Mucosa of stomach (tissue), 1 donor: Measurements from ENCODE around the gene NKX1-1.

Source experiments
- H3K27me3 ChIP-seq: one replicate; pipeline ENCODE4 v1.7.0; 2013; ENCODE audit warnings: mild to moderate bottlenecking, low read length; ENCODE audit not compliant: control insufficient read depth, insufficient read depth
- H3K36me3 ChIP-seq: one replicate; pipeline ENCODE4 v1.7.0; 2013; ENCODE audit warnings: low read length; ENCODE audit not compliant: control insufficient read depth, insufficient read depth
- H3K4me1 ChIP-seq: one replicate; pipeline ENCODE4 v1.7.0; 2013; ENCODE audit warnings: mild to moderate bottlenecking, low read length; ENCODE audit not compliant: control insufficient read depth, insufficient read depth
- H3K4me3 ChIP-seq: one replicate; pipeline ENCODE4 v1.7.0; 2013; ENCODE audit warnings: low read length
- H3K9ac ChIP-seq: one replicate; pipeline ENCODE4 v1.7.0; 2013; ENCODE audit warnings: mild to moderate bottlenecking, low read length, moderate library complexity
- H3K9me3 ChIP-seq: one replicate; pipeline ENCODE4 v1.7.0; 2013; ENCODE audit warnings: mild to moderate bottlenecking, low read length, moderate library complexity; ENCODE audit not compliant: control insufficient read depth
- donor health status: Pancreatic carcinoma.

The NKX1-1 gene

DNA sequence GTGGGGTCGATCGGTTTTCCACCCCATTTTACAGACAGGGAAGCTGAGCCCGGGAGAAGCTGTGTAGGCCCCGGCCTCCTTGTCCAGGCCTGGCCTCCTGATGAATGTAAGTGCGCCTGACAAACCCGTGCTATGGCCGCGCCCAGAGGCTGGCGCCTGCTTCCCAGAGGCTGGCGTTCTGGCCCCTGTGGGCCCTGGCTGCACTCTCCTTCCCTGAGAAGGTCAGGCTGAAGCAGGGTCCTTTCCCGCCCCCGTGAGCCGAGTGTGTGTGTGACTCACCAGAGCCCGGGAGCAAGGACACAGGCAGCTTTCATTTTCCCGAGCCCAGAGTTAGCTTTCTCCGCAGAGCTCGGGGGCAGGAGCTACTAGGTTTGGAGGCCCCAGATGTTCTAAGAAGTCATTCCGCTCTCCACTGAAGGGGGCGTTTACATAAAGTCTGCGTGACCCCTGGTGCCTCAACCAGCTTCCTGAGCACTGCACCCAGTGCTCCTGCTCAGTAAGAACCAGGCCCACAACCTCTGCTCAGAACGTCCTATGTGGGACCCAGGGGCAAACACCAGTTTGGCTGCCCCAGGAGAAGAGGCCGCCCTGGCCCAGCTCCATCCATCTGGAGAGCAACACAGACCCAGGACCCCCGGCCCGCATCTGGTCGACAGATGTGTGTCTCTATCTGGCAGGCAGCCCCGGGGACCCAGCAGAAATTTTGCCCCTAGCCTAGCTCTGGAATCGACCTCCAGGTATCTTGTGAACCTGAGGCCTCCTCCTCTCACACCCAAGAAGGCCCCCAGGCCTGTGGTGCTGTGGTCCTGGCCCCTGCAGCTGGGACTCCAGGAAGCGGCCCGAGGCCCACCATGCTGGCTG lies 45.6 kb downstream of the NKX1-1 start:
- Histone ChIP-seq H3K27me3 (no peaks in the 10 kb centered on the region), H3K9ac (no peak overlapping the region), H3K4me1 (no peaks in the 10 kb centered on the region), H3K36me3 (peaks cover 4% of the 10 kb centered on the region), H3K4me3 (no peak overlapping the region), H3K9me3 (no peaks in the 10 kb centered on the region)

DNA sequence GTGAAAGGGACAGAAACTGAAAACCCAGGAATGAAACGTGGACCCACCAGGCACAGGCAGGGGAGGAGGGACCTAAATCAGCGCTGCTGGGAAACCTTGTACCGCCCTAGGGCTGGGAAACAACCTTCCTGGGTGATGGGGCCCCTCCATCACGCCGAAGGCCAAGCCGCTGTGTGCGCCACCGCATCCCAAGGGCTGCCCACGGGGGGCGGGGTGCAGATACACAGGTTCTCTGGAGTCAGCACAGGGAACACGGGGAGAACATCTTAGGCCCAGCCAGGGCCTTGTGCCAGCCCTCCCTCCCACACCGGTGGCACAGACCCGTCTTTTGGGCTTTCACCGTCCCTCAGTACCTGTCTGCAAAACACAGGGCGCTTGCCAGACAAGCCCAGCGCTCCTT lies 46.3 kb downstream of the NKX1-1 start:
- Histone ChIP-seq H3K4me1 (no peaks in the 10 kb centered on the region), H3K9ac (no peak overlapping the region), H3K36me3 (peaks cover 4% of the 10 kb centered on the region), H3K27me3 (no peaks in the 10 kb centered on the region), H3K4me3 (no peak overlapping the region), H3K9me3 (no peaks in the 10 kb centered on the region)

DNA sequence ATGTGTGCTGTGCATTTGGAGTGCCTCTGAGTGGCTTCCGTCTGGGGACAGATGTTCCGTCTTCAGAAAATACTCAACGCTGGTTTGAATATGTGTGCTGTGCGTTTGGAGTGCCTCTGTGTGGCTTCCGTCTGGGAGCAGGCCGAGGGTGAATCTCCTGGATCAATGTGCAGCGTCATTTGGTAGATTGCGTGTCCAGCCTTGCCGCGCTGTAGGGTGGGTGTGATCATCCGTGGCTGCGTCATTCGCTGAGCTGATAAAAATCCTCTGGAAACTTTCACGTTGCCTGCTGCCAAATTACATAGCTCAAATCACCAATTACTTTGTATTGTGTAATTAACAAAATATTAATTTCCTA lies 47.1 kb downstream of the NKX1-1 start:
- H3K9ac ChIP-seq, result no peak overlapping the region
- no peak overlapping the region for H3K4me3 ChIP-seq
- no peaks in the 10 kb centered on the region for H3K9me3 ChIP-seq
- H3K4me1 ChIP-seq, result no peaks in the 10 kb centered on the region
- peaks cover 4% of the 10 kb centered on the region for H3K36me3 ChIP-seq
- no peaks in the 10 kb centered on the region for H3K27me3 ChIP-seq

DNA sequence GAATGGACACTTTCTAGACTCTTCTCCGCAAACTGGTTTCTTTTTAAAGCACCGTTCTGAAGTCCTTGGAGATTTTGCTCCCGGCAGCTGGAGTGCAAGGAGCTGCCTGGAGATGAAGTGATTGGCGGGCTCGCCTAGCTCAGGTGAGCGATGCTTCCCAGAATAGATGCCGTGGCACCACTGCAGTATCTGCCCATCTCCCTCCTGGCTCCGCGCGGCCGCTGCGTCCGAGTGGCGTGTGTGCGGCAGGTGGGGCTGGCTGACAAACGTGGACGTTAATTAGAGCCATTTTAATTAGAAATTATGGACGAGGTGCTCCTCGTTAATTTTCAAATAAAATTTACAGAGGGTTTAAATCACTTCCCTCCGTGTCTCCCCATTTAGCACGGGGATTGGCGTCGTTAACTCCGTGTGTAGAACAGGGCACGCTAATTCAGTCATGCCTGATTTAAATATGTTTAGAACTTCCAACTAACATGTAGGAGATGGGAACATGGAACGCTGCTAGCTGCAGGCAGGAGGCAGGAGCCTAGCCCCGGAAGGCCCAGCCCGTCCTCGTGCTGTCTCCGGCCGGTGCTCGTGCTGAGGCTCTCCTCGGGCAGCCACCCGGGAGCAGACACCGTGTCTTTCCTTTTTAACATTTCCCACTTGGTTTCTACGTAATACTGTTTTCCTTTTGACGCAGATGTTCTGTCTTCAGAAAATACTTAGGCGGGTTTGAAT lies 47.7 kb downstream of the NKX1-1 start:
- peaks cover 4% of the 10 kb centered on the region for H3K36me3 ChIP-seq
- no peaks in the 10 kb centered on the region for H3K4me1 ChIP-seq
- H3K27me3 ChIP-seq, result no peaks in the 10 kb centered on the region
- H3K9me3 ChIP-seq, result no peaks in the 10 kb centered on the region
- H3K9ac ChIP-seq, result no peak overlapping the region
- H3K4me3 ChIP-seq, result no peak overlapping the region

DNA sequence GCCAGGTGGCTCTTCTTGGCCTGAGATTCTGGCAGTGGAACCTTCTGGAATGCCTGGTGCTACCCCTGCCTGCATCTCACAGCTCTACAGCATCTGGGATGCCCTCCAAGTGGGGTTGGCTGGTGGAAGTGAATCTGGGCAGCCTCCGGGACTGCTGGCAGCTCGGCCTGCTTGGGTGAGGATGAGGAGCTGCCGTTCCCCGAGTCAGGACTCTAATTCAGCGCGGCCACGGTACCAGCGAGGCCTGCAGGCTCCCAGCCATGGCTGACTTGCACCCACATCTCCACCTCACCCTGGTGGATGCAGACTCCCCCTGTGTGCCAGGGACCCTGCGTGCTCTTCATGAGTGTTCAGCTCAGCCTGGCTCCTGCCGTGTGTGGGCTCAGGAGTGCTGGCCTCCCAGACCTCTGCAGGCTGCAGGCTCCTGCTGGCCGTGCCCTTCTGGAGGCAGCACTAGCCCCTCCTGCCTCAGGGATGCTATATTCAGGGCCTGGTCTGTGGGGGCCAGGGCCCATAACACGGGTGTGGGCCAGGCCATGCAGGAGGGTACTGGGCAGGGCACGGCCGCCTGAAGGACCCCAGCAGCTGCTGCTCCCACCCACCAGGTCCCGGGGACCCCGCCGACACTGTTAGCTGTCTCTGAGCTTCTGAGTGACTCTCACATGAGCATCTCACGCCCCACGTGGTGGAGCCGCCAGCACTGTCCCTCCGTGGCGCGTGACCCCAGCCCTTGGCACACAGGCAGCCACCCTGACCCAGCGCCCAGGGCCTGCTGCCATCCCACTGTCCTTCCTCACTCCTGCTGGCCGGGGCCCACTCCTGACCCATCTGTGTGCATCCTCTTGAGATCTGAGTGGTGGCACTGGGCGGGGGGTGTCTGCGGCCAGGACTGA lies 48.6 kb downstream of the NKX1-1 start:
- Histone ChIP-seq H3K4me1 (no peaks in the 10 kb centered on the region), H3K36me3 (peaks cover 4% of the 10 kb centered on the region), H3K9me3 (no peaks in the 10 kb centered on the region), H3K27me3 (no peaks in the 10 kb centered on the region), H3K9ac (no peak overlapping the region), H3K4me3 (no peak overlapping the region)

DNA sequence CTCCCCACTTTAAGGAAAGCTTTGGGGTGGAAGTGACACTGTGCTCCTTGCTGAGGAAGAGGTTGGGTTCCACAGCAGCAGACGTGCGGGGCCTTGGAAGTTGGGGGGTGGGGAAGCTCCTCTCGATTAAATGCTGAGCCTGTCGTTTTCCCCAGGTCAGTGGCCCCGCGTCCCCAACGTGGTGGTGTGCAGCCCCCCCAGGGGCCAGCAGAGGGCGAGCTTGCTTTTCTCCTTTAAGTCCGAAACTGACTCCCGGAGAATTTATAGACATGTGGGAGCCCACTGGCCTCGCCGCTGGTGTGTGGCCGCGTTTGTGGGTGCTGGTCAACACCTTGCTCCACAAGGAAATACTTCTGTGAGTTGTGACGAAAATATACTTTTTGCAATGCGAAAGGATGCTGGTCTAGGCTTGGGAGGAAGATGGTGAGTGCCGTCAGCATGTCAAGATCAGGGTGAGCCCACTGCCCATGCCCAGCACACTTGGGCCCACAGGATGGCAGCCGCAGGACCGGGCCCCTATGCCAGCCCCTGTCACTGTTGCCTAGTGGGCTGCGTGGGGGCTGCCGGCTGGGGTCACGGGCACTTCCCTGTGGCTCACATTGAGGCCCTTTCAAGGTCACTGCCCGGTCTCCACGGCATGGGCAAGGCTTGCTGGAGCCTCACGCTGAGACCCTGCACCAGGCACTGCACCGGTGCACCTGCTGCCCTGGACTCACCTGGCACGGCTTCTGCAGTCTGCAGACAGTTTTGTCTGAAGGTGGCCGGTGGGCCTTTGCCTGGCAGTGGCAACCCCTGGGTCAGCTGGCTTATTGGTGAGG lies 49.9 kb downstream of the NKX1-1 start:
- Histone ChIP-seq H3K4me3 (no peak overlapping the region), H3K27me3 (no peaks in the 10 kb centered on the region), H3K9me3 (no peaks in the 10 kb centered on the region), H3K36me3 (peaks cover 4% of the 10 kb centered on the region), H3K9ac (no peak overlapping the region), H3K4me1 (peaks cover 4% of the 10 kb centered on the region)

DNA sequence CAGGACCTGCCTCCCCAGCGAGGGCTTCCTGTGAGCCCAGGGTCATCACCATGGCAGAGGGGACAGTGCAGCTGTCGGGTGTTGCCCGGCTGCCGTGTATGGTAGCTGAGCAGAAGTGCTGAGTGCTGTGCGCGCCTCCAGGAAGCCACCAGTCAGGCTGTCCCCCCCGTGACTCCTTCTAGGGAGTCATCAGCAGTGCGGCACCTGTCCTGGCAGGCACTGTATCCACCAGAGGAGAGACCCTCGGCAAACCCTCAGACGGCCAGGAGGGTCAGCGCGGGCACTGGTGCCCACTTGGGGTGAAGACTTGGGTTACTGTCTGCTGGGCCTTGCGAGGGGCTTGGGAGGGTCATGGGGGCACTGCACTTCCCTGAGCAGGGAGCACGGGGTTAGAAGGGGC lies 50.9 kb downstream of the NKX1-1 start:
- peaks cover 4% of the 10 kb centered on the region for H3K4me1 ChIP-seq
- no peaks in the 10 kb centered on the region for H3K27me3 ChIP-seq
- peaks cover 5% of the 10 kb centered on the region for H3K36me3 ChIP-seq
- no peaks in the 10 kb centered on the region for H3K9me3 ChIP-seq
- no peak overlapping the region for H3K9ac ChIP-seq
- H3K4me3 ChIP-seq, result no peak overlapping the region

DNA sequence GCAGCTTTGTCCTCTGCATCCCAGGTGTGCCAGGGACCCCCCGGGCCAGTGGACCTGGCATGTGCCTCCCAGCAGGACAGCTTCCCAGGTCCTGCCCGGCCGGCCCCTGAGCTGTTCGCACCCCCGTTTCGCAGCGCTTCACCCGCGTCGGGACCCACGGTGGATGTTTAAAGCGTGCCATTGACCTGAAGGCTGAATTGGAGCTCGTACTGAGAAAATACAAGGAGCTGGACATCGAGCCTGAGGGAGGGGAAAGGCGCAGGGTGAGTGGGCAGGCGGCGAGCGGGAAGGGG lies 51.3 kb downstream of the NKX1-1 start:
- no peak overlapping the region for H3K4me3 ChIP-seq
- H3K9me3 ChIP-seq, result no peaks in the 10 kb centered on the region
- no peaks in the 10 kb centered on the region for H3K27me3 ChIP-seq
- H3K4me1 ChIP-seq, result peaks cover 4% of the 10 kb centered on the region
- H3K9ac ChIP-seq, result no peak overlapping the region
- peaks cover 8% of the 10 kb centered on the region for H3K36me3 ChIP-seq

DNA sequence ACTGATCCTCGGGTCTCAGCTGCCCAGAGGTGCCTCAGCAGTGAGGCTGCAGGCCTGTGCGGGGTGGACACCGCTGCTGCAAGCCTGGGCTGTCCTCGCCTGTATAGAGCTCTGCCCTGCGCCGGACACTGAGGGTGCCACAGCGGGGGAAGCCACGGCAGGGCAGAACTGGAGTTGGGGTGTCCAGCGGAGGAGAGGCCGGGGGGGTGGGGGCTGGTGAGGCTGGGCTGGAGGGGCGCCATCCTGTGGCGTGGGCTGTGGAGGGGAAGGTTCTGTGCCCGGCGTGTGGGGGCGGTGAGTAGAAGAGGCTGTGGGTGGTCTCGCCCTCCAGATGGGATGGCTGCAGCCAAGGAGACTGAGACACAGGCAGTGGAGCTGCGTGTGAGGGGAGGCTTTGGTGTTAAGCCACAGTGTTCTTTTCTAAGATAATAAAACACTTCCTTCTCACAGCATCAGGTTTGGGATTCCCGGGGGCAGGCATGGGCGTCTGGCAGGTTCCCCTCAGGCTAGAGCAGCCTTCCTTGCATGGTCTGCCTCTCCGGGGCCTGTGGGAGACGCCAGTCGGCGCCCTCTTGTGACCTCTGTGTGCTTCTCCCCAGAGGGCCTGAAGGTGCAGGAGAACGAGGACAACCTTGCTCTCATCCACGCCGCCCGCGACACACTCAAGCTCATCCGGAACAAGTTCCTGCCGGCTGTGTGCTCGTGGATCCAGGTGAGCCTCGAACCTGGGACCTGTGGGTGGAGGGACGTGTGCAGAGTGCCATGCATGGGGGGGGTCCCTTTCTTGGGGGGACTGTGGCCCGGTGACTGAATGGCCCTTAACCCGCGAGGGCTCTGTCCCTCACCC lies 51.9 kb downstream of the NKX1-1 start:
- peaks cover 8% of the 10 kb centered on the region for H3K36me3 ChIP-seq
- no peaks in the 10 kb centered on the region for H3K9me3 ChIP-seq
- H3K4me3 ChIP-seq, result no peak overlapping the region
- H3K9ac ChIP-seq, result no peak overlapping the region
- H3K4me1 ChIP-seq, result peaks cover 7% of the 10 kb centered on the region
- no peaks in the 10 kb centered on the region for H3K27me3 ChIP-seq

DNA sequence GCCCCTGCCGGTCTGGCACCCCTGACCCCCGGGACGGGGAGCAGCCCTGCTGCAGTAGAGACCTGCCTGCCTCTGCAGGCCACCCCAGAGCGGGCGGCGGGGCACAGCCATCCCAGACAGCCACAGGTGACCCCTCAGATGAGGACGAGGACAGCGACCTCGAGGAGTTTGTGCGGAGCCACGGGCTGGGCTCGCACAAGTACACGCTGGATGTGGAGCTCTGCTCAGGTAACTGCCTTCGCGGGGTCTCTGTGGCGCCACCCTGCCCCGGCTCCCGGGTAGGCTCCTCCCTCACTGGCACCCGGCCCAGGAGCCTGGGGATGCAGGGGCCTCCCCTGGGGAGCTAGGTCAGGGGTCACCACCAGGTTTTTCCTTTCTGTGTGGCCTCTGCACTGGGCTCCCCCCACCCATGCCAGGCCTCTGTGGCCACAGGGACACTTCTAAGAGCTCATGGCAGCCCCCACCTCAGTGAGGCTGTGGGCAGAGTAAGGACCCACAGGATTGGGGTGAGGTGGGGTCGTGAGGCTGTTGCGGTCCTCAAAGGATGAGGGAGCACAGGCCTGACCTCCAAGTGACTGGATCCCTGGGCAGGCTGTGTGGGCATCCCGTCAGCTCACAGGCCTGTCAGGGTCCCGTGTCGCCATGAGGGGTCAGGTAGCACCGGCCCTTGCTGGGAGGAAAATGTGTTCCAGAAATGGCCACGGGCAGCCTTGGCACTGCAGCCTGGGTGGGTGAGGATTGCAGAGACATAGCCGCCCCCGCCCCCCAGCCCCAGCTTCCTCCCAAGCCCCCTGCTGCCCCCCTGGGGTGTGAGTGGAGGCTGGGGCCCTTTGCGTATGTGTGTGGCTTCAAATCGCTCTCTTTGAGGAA lies 52.8 kb downstream of the NKX1-1 start:
- Histone ChIP-seq H3K4me3 (no peak overlapping the region), H3K36me3 (peaks cover 8% of the 10 kb centered on the region), H3K27me3 (no peaks in the 10 kb centered on the region), H3K9ac (no peak overlapping the region), H3K9me3 (no peaks in the 10 kb centered on the region), H3K4me1 (peaks cover 16% of the 10 kb centered on the region)
